ENCODE results near the gene PLXNA4.

The PLXNA4 gene

DNA sequence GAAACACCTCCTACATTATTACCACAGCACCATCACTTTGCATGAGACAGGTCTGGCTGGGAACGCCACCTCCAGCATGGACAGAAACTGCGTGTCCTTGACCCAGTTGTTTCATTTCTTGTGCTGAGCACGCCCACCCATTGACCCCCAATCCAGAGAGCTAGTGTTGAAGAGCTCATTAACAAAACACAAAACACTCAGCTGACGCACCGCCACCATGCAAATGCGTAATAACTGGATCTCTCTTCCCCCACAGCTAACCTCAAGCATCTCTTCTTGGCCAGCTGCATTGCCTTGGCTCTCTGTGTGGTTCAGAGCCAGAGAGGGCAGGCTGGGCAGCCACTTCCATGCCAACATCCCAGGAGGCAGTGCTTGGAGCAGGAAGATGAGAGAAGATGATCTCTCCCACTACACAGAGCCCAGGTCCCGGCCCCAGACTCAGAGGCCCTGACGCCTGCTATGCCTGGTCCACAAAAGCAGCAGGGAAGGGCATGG lies 173.5 kb downstream of the PLXNA4 start:
- Histone ChIP-seq H3K23ac (ENCODE audit: low read length) (no peak overlapping the region), H3K4me2 (ENCODE audit: low read length) (no peak overlapping the region), H3K36me3 (ENCODE audit: control insufficient read depth in 1 of 2, insufficient read depth in 2 of 2, low read length in 2 of 2) (no peaks in the 10 kb centered on the region), H3K18ac (ENCODE audit: low read length) (no peak overlapping the region), H3K9ac (ENCODE audit: low read length) (no peak overlapping the region), H3K27ac (ENCODE audit: low read depth, low read length) (no peak overlapping the region), H4K12ac (ENCODE audit: low read depth, low read length) (no peak overlapping the region), H3K14ac (ENCODE audit: low read length) (no peak overlapping the region), H3K4ac (ENCODE audit: low read depth, low read length) (no peak overlapping the region), H2BK120ac (ENCODE audit: insufficient read depth, low read length, poor library complexity) (no peak overlapping the region), H4K8ac (ENCODE audit: low read depth, low read length) (no peak overlapping the region), H3K27me3 (ENCODE audit: insufficient read depth, low read length) (no peaks in the 10 kb centered on the region), H3K4me3 (ENCODE audit: low read depth, low read length) (no peak overlapping the region), H2BK5ac (ENCODE audit: low read depth, low read length, poor library complexity) (no peak overlapping the region), H3K79me1 (ENCODE audit: low read length) (no peaks in the 10 kb centered on the region), H3K9me3 (ENCODE audit: insufficient read depth, low read depth, low read length) (no peaks in the 10 kb centered on the region), H3K4me1 (ENCODE audit: control insufficient read depth in 1 of 2, insufficient read depth in 2 of 2, low read length in 2 of 2) (no peaks in the 10 kb centered on the region), H2AK5ac (ENCODE audit: low read length) (no peak overlapping the region), H2AFZ (ENCODE audit: insufficient read depth, low read length, poor library complexity) (no peak overlapping the region), H3K79me2 (ENCODE audit: control insufficient read depth, insufficient read depth, low read length, poor library complexity) (no peaks in the 10 kb centered on the region), H2BK12ac (ENCODE audit: low read length) (no peak overlapping the region), H4K91ac (ENCODE audit: low read depth, low read length) (no peak overlapping the region)
- DNase-seq: no peak
- WGBS (ENCODE audit: extremely low coverage, insufficient coverage, insufficient read length): no CpG with 5 or more reads among the region's 8 CpGs

DNA sequence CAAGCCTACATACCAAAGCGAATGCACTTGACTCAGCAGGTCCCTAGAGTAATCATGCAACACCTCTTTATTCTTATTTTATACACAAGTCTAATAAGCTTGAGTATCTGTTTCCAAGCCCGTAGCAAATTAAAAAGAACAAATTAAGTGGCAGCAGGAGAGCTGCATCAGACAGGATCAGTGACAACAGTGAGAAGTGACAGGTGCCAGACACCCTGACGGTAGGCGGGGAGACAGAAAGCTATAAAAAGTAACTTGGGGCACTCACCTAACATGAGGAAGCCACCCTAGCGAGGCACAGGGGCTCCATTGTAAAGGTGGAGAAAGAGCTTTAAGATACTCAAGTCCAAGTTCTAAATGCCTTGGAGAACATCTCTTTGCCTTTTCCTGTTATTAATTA lies 174.2 kb downstream of the PLXNA4 start:
- Histone ChIP-seq H3K9ac (ENCODE audit: low read length) (no peak overlapping the region), H3K23ac (ENCODE audit: low read length) (no peak overlapping the region), H3K79me2 (ENCODE audit: control insufficient read depth, insufficient read depth, low read length, poor library complexity) (no peaks in the 10 kb centered on the region), H2AFZ (ENCODE audit: insufficient read depth, low read length, poor library complexity) (no peak overlapping the region), H2AK5ac (ENCODE audit: low read length) (no peak overlapping the region), H3K4me3 (ENCODE audit: low read depth, low read length) (no peak overlapping the region), H4K12ac (ENCODE audit: low read depth, low read length) (no peak overlapping the region), H3K9me3 (ENCODE audit: insufficient read depth, low read depth, low read length) (no peaks in the 10 kb centered on the region), H4K91ac (ENCODE audit: low read depth, low read length) (no peak overlapping the region), H3K27me3 (ENCODE audit: insufficient read depth, low read length) (no peaks in the 10 kb centered on the region), H3K18ac (ENCODE audit: low read length) (no peak overlapping the region), H3K27ac (ENCODE audit: low read depth, low read length) (no peak overlapping the region), H3K4me2 (ENCODE audit: low read length) (no peak overlapping the region), H4K8ac (ENCODE audit: low read depth, low read length) (no peak overlapping the region), H2BK5ac (ENCODE audit: low read depth, low read length, poor library complexity) (no peak overlapping the region), H3K36me3 (ENCODE audit: control insufficient read depth in 1 of 2, insufficient read depth in 2 of 2, low read length in 2 of 2) (no peaks in the 10 kb centered on the region), H3K4me1 (ENCODE audit: control insufficient read depth in 1 of 2, insufficient read depth in 2 of 2, low read length in 2 of 2) (no peaks in the 10 kb centered on the region), H3K14ac (ENCODE audit: low read length) (no peak overlapping the region), H3K79me1 (ENCODE audit: low read length) (no peaks in the 10 kb centered on the region), H3K4ac (ENCODE audit: low read depth, low read length) (no peak overlapping the region), H2BK12ac (ENCODE audit: low read length) (no peak overlapping the region), H2BK120ac (ENCODE audit: insufficient read depth, low read length, poor library complexity) (no peak overlapping the region)
- no CpG with 5 or more reads among the region's 5 CpGs for WGBS (ENCODE audit: extremely low coverage, insufficient coverage, insufficient read length)
- no peak for DNase-seq

DNA sequence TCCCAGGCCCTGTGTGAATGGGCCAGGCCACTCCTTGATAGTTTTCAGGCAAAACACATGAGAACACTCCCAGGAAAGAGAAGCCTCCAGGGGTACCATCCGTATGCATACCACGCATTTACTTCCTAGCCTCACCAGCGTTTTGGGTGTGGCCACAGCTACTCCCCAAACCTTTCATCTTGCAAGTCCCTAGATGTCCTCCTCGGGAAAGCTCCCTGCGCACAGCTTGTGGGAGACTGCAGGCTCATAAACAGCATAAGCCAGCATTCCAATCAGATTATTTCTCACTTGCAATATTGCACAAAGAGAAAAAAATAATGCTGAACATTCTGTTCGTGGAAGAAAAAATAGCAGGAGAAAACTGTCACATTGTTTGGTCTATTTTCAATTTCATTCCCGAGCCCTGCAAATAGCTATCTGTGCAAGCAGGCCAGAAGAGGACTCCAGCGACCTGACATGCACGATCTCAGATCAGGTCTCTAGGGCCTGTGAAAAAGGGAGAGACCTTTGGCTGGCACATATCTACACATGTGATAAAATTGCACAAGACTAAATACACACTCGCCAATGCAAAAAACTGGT lies 175.6 kb downstream of the PLXNA4 start:
- H2AFZ ChIP-seq (ENCODE audit: insufficient read depth, low read length, poor library complexity): no peak overlapping the region
- H3K79me2 ChIP-seq (ENCODE audit: control insufficient read depth, insufficient read depth, low read length, poor library complexity): no peaks in the 10 kb centered on the region
- no peak overlapping the region for H3K4ac ChIP-seq (ENCODE audit: low read depth, low read length)
- no peak overlapping the region for H4K12ac ChIP-seq (ENCODE audit: low read depth, low read length)
- H3K4me1 ChIP-seq (ENCODE audit: control insufficient read depth in 1 of 2, insufficient read depth in 2 of 2, low read length in 2 of 2): no peaks in the 10 kb centered on the region
- H3K27me3 ChIP-seq (ENCODE audit: insufficient read depth, low read length): no peaks in the 10 kb centered on the region
- no peak overlapping the region for H4K8ac ChIP-seq (ENCODE audit: low read depth, low read length)
- DNase-seq: no peak
- no peak overlapping the region for H2AK5ac ChIP-seq (ENCODE audit: low read length)
- no peak overlapping the region for H3K4me3 ChIP-seq (ENCODE audit: low read depth, low read length)
- H3K4me2 ChIP-seq (ENCODE audit: low read length): no peak overlapping the region
- no peak overlapping the region for H4K91ac ChIP-seq (ENCODE audit: low read depth, low read length)
- H3K27ac ChIP-seq (ENCODE audit: low read depth, low read length): no peak overlapping the region
- WGBS (ENCODE audit: extremely low coverage, insufficient coverage, insufficient read length): no CpG with 5 or more reads among the region's 10 CpGs
- no peak overlapping the region for H3K14ac ChIP-seq (ENCODE audit: low read length)
- H2BK120ac ChIP-seq (ENCODE audit: insufficient read depth, low read length, poor library complexity): no peak overlapping the region
- no peak overlapping the region for H3K9ac ChIP-seq (ENCODE audit: low read length)
- no peak overlapping the region for H2BK12ac ChIP-seq (ENCODE audit: low read length)
- H3K23ac ChIP-seq (ENCODE audit: low read length): no peak overlapping the region
- H3K9me3 ChIP-seq (ENCODE audit: insufficient read depth, low read depth, low read length): no peaks in the 10 kb centered on the region
- H3K79me1 ChIP-seq (ENCODE audit: low read length): no peaks in the 10 kb centered on the region
- no peak overlapping the region for H3K18ac ChIP-seq (ENCODE audit: low read length)
- no peaks in the 10 kb centered on the region for H3K36me3 ChIP-seq (ENCODE audit: control insufficient read depth in 1 of 2, insufficient read depth in 2 of 2, low read length in 2 of 2)
- no peak overlapping the region for H2BK5ac ChIP-seq (ENCODE audit: low read depth, low read length, poor library complexity)

DNA sequence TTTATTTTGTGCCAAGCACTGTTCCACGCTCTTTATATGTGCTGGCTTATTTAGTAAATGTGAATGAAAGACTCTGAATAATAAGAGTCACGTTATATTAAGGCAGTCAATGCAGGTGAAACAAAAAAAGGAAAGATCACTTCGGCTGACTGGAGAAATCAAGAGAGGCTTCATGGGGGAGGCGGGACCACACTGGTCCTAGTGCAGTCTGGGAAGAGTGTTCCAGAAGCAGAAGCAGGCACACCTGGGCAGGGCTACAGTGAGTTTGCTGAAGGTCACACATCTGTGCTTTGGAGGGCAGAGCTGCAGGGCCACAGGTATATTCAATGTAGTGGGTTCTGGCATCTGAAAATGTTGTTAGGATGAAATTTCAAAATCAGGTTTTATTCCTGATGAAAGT lies 176.9 kb downstream of the PLXNA4 start:
- WGBS (ENCODE audit: extremely low coverage, insufficient coverage, insufficient read length): no CpG with 5 or more reads among the region's 4 CpGs
- Histone ChIP-seq H3K36me3 (ENCODE audit: control insufficient read depth in 1 of 2, insufficient read depth in 2 of 2, low read length in 2 of 2) (no peaks in the 10 kb centered on the region), H3K14ac (ENCODE audit: low read length) (no peak overlapping the region), H3K9me3 (ENCODE audit: insufficient read depth, low read depth, low read length) (no peaks in the 10 kb centered on the region), H3K18ac (ENCODE audit: low read length) (no peak overlapping the region), H2BK120ac (ENCODE audit: insufficient read depth, low read length, poor library complexity) (no peak overlapping the region), H3K4me2 (ENCODE audit: low read length) (no peak overlapping the region), H3K9ac (ENCODE audit: low read length) (no peak overlapping the region), H3K27me3 (ENCODE audit: insufficient read depth, low read length) (no peaks in the 10 kb centered on the region), H2BK5ac (ENCODE audit: low read depth, low read length, poor library complexity) (no peak overlapping the region), H3K4me1 (ENCODE audit: control insufficient read depth in 1 of 2, insufficient read depth in 2 of 2, low read length in 2 of 2) (no peaks in the 10 kb centered on the region), H3K79me2 (ENCODE audit: control insufficient read depth, insufficient read depth, low read length, poor library complexity) (no peaks in the 10 kb centered on the region), H3K27ac (ENCODE audit: low read depth, low read length) (no peak overlapping the region), H3K79me1 (ENCODE audit: low read length) (no peaks in the 10 kb centered on the region), H3K23ac (ENCODE audit: low read length) (no peak overlapping the region), H2AK5ac (ENCODE audit: low read length) (no peak overlapping the region), H3K4ac (ENCODE audit: low read depth, low read length) (no peak overlapping the region), H4K8ac (ENCODE audit: low read depth, low read length) (no peak overlapping the region), H2AFZ (ENCODE audit: insufficient read depth, low read length, poor library complexity) (no peak overlapping the region), H3K4me3 (ENCODE audit: low read depth, low read length) (no peak overlapping the region), H2BK12ac (ENCODE audit: low read length) (no peak overlapping the region), H4K12ac (ENCODE audit: low read depth, low read length) (no peak overlapping the region), H4K91ac (ENCODE audit: low read depth, low read length) (no peak overlapping the region)
- DNase-seq: no peak

Measured in trophoblast cell (in vitro differentiated cells and primary cell).